Endothelial cell of umbilical vein (primary cell): ENCODE data around the gene ARID1B. TPM values are rescaled to one million over a fixed set of nuclear protein-coding genes. Genes with fewer than 3 reads are reported as not detected.

ENCODE experiments used
- BruUV-seq: library from RNA; stranded (reverse); fragments of 400-500 nt; replicated peaks from 2 replicates; lab custom pipeline; 2021; lab: Mats Ljungman, UMichigan
- CTCF ChIA-PET: fragments of 300-600, 350-600 bp; sonication (Branson Sonifier 250); formaldehyde crosslinking; loops from one replicate; lab custom pipeline; 2021; ENCODE audit warnings: antibody characterized with exemption, inconsistent platforms; lab: Charles Lee
- POLR2A ChIA-PET: fragments of 300-600, 350-600 bp; sonication (Branson Sonifier 250); formaldehyde crosslinking; loops from one replicate; lab custom pipeline; 2021; ENCODE audit warnings: antibody characterized with exemption, inconsistent platforms; lab: Charles Lee
- DNase-seq: peaks from one replicate; pipeline ENCODE4 v3.0.0-alpha.2; 2011; ENCODE audit warnings: low read depth, low spot score
- FAIRE-seq: peaks from 2 replicates; lab custom pipeline; 2011; peaks lifted over from hg19 to GRCh38; lab: Jason Lieb, UNC
- H2AFZ ChIP-seq: 2 replicates; pipeline ENCODE4 v1.6.0; 2012; ENCODE audit warnings: low read depth, low read length, control low read depth, inconsistent platforms
- H3K27ac ChIP-seq: 2 replicates; pipeline ENCODE4 v1.5.1; 2011; ENCODE audit warnings: low read depth, mild to moderate bottlenecking, control low read depth, low read length, moderate library complexity; ENCODE audit not compliant: insufficient read depth
- H3K27me3 ChIP-seq, 2 experiments: 2 replicates each; pipeline versions ENCODE4 v1.6.0 to v1.6.1; 2011; ENCODE audit warnings: low read length in 2 of 2, mixed read lengths in 1 of 2; ENCODE audit not compliant: control insufficient read depth in 2 of 2, insufficient read depth in 2 of 2
- H3K36me3 ChIP-seq, 2 experiments: 2 replicates in 1 of 2; 3 replicates in 1 of 2; pipeline ENCODE4 v1.5.1; 2011; ENCODE audit warnings: low read length in 2 of 2, mild to moderate bottlenecking in 1 of 2, moderate library complexity in 1 of 2; ENCODE audit not compliant: control insufficient read depth in 2 of 2, insufficient read depth in 2 of 2; ENCODE audit errors: extremely low read depth in 1 of 2
- H3K4me1 ChIP-seq: 3 replicates; pipeline ENCODE4 v1.5.1; 2011; ENCODE audit warnings: mild to moderate bottlenecking, low read length; ENCODE audit not compliant: control insufficient read depth, insufficient read depth; ENCODE audit errors: extremely low read depth
- H3K4me2 ChIP-seq: 2 replicates; pipeline ENCODE4 v1.6.1; 2011; ENCODE audit warnings: low read length, control low read depth, mixed read lengths; ENCODE audit not compliant: insufficient read depth
- H3K4me3 ChIP-seq, 3 experiments: fragments of 200-600 bp in 1 of 3; sonication (generic), shearing (Covaris generic) in 1 of 3; replicated peaks in 1 of 3; 2 replicates each; pipeline ENCODE4 v1.5.1; 2011 to 2016; ENCODE audit warnings: control low read depth in 3 of 3, low read length in 3 of 3, mild to moderate bottlenecking in 2 of 3, inconsistent platforms in 1 of 3, low read depth in 1 of 3, moderate library complexity in 1 of 3; ENCODE audit not compliant: insufficient read depth in 1 of 3
- H3K79me2 ChIP-seq: 2 replicates; pipeline ENCODE4 v1.6.0; 2012; ENCODE audit warnings: low read length, inconsistent platforms; ENCODE audit not compliant: control insufficient read depth, insufficient read depth
- H3K9ac ChIP-seq: replicated peaks from 2 replicates; pipeline ENCODE3; 2011; ENCODE audit warnings: low read length, control low read depth; ENCODE audit not compliant: insufficient read depth; ENCODE audit errors: extremely low read depth
- H3K9me1 ChIP-seq: replicated peaks from 3 replicates; pipeline ENCODE4 v1.6.0; 2011; ENCODE audit warnings: mild to moderate bottlenecking, low read length; ENCODE audit not compliant: control insufficient read depth, insufficient read depth; ENCODE audit errors: extremely low read depth
- H3K9me3 ChIP-seq: replicated peaks from 2 replicates; pipeline ENCODE4 v1.5.1; 2012; ENCODE audit warnings: low read length, inconsistent platforms; ENCODE audit not compliant: control insufficient read depth, insufficient read depth
- H4K20me1 ChIP-seq: replicated peaks from 2 replicates; pipeline ENCODE3; 2011; ENCODE audit warnings: mild to moderate bottlenecking, low read length; ENCODE audit not compliant: control insufficient read depth, insufficient read depth; ENCODE audit errors: extremely low read depth
- CTCF ChIP-seq, 2 donors: IDR thresholded peaks; 1 replicate in 1 of 2; 2 replicates in 1 of 2; pipeline ENCODE4 v1.5.1; 2011; ENCODE audit warnings: low read length in 2 of 2, mild to moderate bottlenecking in 2 of 2, moderate library complexity in 2 of 2, control low read depth in 1 of 2, inconsistent platforms in 1 of 2, low read depth in 1 of 2; ENCODE audit not compliant: insufficient read depth in 1 of 2; ENCODE audit errors: extremely low read depth in 1 of 2
- EZH2 ChIP-seq: IDR thresholded peaks from 2 replicates; pipeline ENCODE4 v1.6.1; 2012; ENCODE audit warnings: borderline replicate concordance, low read depth, mild to moderate bottlenecking, moderate library complexity, low read length, inconsistent platforms; ENCODE audit not compliant: severe bottlenecking
- FOS ChIP-seq: IDR thresholded peaks from 2 replicates; pipeline ENCODE4 v1.6.1; 2011; ENCODE audit warnings: mild to moderate bottlenecking, low read length, moderate library complexity, borderline replicate concordance; ENCODE audit not compliant: insufficient read depth
- GATA2 ChIP-seq: IDR thresholded peaks from 2 replicates; pipeline ENCODE4 v1.7.0; 2011; ENCODE audit warnings: low read depth, mild to moderate bottlenecking, moderate library complexity, mixed read lengths, low read length; ENCODE audit not compliant: insufficient read length, insufficient read depth
- JUN ChIP-seq: IDR thresholded peaks from 2 replicates; pipeline ENCODE4 v1.6.1; 2011; ENCODE audit warnings: borderline replicate concordance, low read depth; ENCODE audit not compliant: insufficient read length, insufficient read depth
- MAX ChIP-seq: IDR thresholded peaks from 2 replicates; pipeline ENCODE4 v1.6.1; 2011; ENCODE audit not compliant: insufficient read depth, insufficient read length
- MYC ChIP-seq: IDR thresholded peaks from one replicate; pipeline ENCODE4 v1.6.1; 2011; ENCODE audit warnings: mild to moderate bottlenecking, low read depth, low read length
- POLR2A ChIP-seq: IDR thresholded peaks from 2 replicates; pipeline ENCODE4 v1.6.1; 2012; ENCODE audit warnings: low read depth, mild to moderate bottlenecking, control low read depth, low read length
- POLR2AphosphoS5 ChIP-seq: IDR thresholded peaks from 2 replicates; pipeline ENCODE4 v1.6.1; 2012; ENCODE audit warnings: low read depth, mild to moderate bottlenecking, control low read depth, low read length, moderate library complexity; ENCODE audit not compliant: insufficient read depth
- dilution Hi-C: fragments of 300-500 bp; cut with MboI; formaldehyde crosslinking; loops from one replicate; pipeline ENCODE4 v1.15.0; 2019; ENCODE audit warnings: low sequenced_read_pairs; ENCODE audit not compliant: extremely low pct_ligation_motif_present
- intact Hi-C: fragments of 100-400 bp; cut with micrococcal nuclease; formaldehyde crosslinking; loops from one replicate; pipeline ENCODE4 v1.10.0; 2022
- polyA plus RNA-seq, 4 experiments: library from polyadenylated mRNA; depleted of rRNA in 3 of 4; stranded (reverse) in 3 of 4; unstranded in 1 of 4; fragments of >200 nt; gene quantifications; 2 replicates each; pipeline versions ENCODE4 v1.2.1 to v1.2.3, GENCODE V29; 2011 to 2012; ENCODE audit warnings: missing spikeins in 1 of 4
- total RNA-seq: library from RNA; stranded (reverse); gene quantifications from 2 replicates; pipeline ENCODE4 v1.2.3, GENCODE V29; 2021

ARID1B gene
- total and polyA plus RNA-seq, 2 donors (not counting 3 experiments of a cell fraction or from before 2014, with no cell fraction given), result 21.8 to 89.5 TPM

GRCh38 chr6:156918647-156919046, 141.5 kb downstream of the ARID1B start:
- ChIA-PET CTCF (interaction anchor here (1.6 kb wide), 1 partner anchor 32 kb away, joined by 3 read pairs; no protein-coding TSS in a partner anchor), POLR2A (no interaction called here)
- Histone ChIP-seq H3K79me2 (peaks cover 32% of the 10 kb centered on the region), H3K9ac (no peak overlapping the region), H4K20me1 (peaks cover 6% of the 10 kb centered on the region), H3K4me1 (no peaks in the 10 kb centered on the region), H3K27ac (no peak overlapping the region), H3K36me3 (no peaks in the 10 kb centered on the region), H2AFZ (no peak overlapping the region), H3K4me2 (no peak overlapping the region), H3K4me3 (no peak overlapping the region), H3K9me3 (no peaks in the 10 kb centered on the region), H3K27me3 (no peaks in the 10 kb centered on the region), H3K9me1 (peaks cover 3% of the 10 kb centered on the region)
- TF ChIP-seq EZH2, result no peak
- TF ChIP-seq CTCF (IDR thresholded peaks at IDR 0.05; ENCODE audit: extremely low read depth in 1 of 2, insufficient read depth in 1 of 2, low read depth in 1 of 2, low read length in 2 of 2), result no peak
- TF ChIP-seq JUN, result no peak
- TF ChIP-seq POLR2A, result no peak
- TF ChIP-seq MYC, result no peak
- no peak for TF ChIP-seq GATA2
- TF ChIP-seq FOS, result no peak
- no peak for TF ChIP-seq POLR2AphosphoS5
- TF ChIP-seq MAX, result no peak
- no TSS peak for BruUV-seq
- DNase-seq (no peak), FAIRE-seq (no peak)
- dilution Hi-C loops, result no loop called here
- intact Hi-C loops, result no loop called here
